Neural progenitor cell (in vitro differentiated cells): ENCODE data around the gene SIX1. TPM values are rescaled to one million over a fixed set of nuclear protein-coding genes. Genes with fewer than 3 reads are reported as not detected.
A peak's percentile ranks its signal among the peaks of the same experiment; 100 is the strongest.

Experiments
- DNase-seq: peaks from one replicate; pipeline ENCODE4 v3.0.0-alpha.2; 2016; ENCODE audit warnings: low spot score
- H2AFZ ChIP-seq: fragments of 200-600 bp; sonication (generic); replicated peaks from 2 replicates; pipeline ENCODE4 v1.6.1; 2016; ENCODE audit warnings: antibody characterized with exemption
- H3F3A ChIP-seq: fragments of 200-600 bp; sonication (generic); 2 replicates; pipeline ENCODE4 v1.6.1; 2016; ENCODE audit warnings: antibody characterized with exemption, low read depth
- H3K27ac ChIP-seq: fragments of 200-600 bp; sonication (generic); 2 replicates; pipeline ENCODE4 v1.5.1; 2016; ENCODE audit warnings: mild to moderate bottlenecking
- H3K27me3 ChIP-seq: fragments of 200-600 bp; sonication (generic); 2 replicates; pipeline ENCODE4 v1.6.1; 2016; ENCODE audit warnings: mild to moderate bottlenecking, moderate library complexity
- H3K36me3 ChIP-seq: fragments of 200-600 bp; sonication (generic); 2 replicates; pipeline ENCODE4 v1.5.1; 2016
- H3K4me1 ChIP-seq: fragments of 200-600 bp; sonication (generic); 2 replicates; pipeline ENCODE4 v1.6.1; 2016; ENCODE audit warnings: mixed run types
- H3K4me2 ChIP-seq: fragments of 200-600 bp; sonication (generic); 2 replicates; pipeline ENCODE4 v1.6.1; 2016
- H3K4me3 ChIP-seq: fragments of 200-600 bp; sonication (generic); 2 replicates; pipeline ENCODE4 v1.5.1; 2016
- H3K79me2 ChIP-seq: fragments of 200-600 bp; sonication (generic); 2 replicates; pipeline ENCODE4 v1.6.1; 2016; ENCODE audit warnings: low read depth
- H3K9ac ChIP-seq: fragments of 200-600 bp; sonication (generic); 2 replicates; pipeline ENCODE4 v1.6.1; 2016
- H3K9me3 ChIP-seq: fragments of 200-600 bp; sonication (generic); 2 replicates; pipeline ENCODE4 v1.5.1; 2016; ENCODE audit warnings: low read depth
- H4K20me1 ChIP-seq: fragments of 200-600 bp; sonication (generic); 2 replicates; pipeline ENCODE4 v1.6.1; 2016; ENCODE audit warnings: low read depth
- H3K27ac Mint-ChIP-seq: 3 replicates; pipeline ENCODE4 v1.8.0; 2021; ENCODE audit warnings: mixed read lengths
- H3K27me3 Mint-ChIP-seq: 2 replicates; pipeline ENCODE4 v1.8.0; 2022; ENCODE audit warnings: low read depth, mild to moderate bottlenecking, inconsistent platforms, moderate library complexity, mixed read lengths; ENCODE audit not compliant: insufficient read depth
- H3K36me3 Mint-ChIP-seq: 3 replicates; pipeline ENCODE4 v1.8.0; 2021; ENCODE audit warnings: mixed read lengths
- H3K4me1 Mint-ChIP-seq: 3 replicates; pipeline ENCODE4 v1.8.0; 2021; ENCODE audit warnings: mixed read lengths
- H3K4me3 Mint-ChIP-seq: 3 replicates; pipeline ENCODE4 v1.8.0; 2021; ENCODE audit warnings: mild to moderate bottlenecking, moderate library complexity, mixed read lengths
- H3K9me3 Mint-ChIP-seq: 3 replicates; pipeline ENCODE4 v1.8.0; 2020; ENCODE audit warnings: mixed read lengths
- CTCF ChIP-seq: fragments of 200-600 bp; sonication (generic); IDR thresholded peaks from 2 replicates; pipeline ENCODE4 v1.5.1; 2017; ENCODE audit warnings: antibody characterized with exemption, mild to moderate bottlenecking
- EZH2 ChIP-seq: fragments of 200-600 bp; sonication (generic); IDR thresholded peaks from 2 replicates; pipeline ENCODE4 v1.6.1; 2017; ENCODE audit warnings: antibody characterized with exemption, mild to moderate bottlenecking, moderate library complexity
- EZH2phosphoT487 ChIP-seq: fragments of 200-600 bp; sonication (generic); IDR thresholded peaks from 2 replicates; pipeline ENCODE4 v1.6.1; 2017; ENCODE audit warnings: antibody characterized with exemption
- total RNA-seq: library from RNA; depleted of rRNA; stranded (reverse); fragments of >200 nt; gene quantifications from 2 replicates; pipeline ENCODE4 v1.2.3, GENCODE V29; 2015; ENCODE audit warnings: low replicate concordance

SIX1 gene
- total RNA-seq, 1 donor from 2014 or later, result not detected

- Histone ChIP-seq H3K9ac (no peak overlapping the region), H2AFZ (peak overlapping the region; percentile 94), H3K36me3 (no peaks in the 10 kb centered on the region), H3F3A (peaks cover 63% of the 10 kb centered on the region), H3K79me2 (no peaks in the 10 kb centered on the region), H3K27ac (no peak overlapping the region), H3K4me2 (peak overlapping the region; percentile 78), H3K4me1 (peaks cover 49% of the 10 kb centered on the region), H3K27me3 (peaks cover 100% of the 10 kb centered on the region), H4K20me1 (peaks cover 38% of the 10 kb centered on the region), H3K4me3 (peak overlapping the region; percentile 62), H3K9me3 (no peaks in the 10 kb centered on the region)
- H3K27ac Mint-ChIP-seq, result no peak overlapping the region
- H3K4me1 Mint-ChIP-seq, result peaks cover 46% of the 10 kb centered on the region
- H3K4me3 Mint-ChIP-seq, result peak overlapping the region; percentile 83
- no peaks in the 10 kb centered on the region for H3K36me3 Mint-ChIP-seq
- DNase-seq, result peak; percentile 59
- peak; percentile 4 for TF ChIP-seq EZH2phosphoT487
- peak; percentile 80 for TF ChIP-seq EZH2
- TF ChIP-seq CTCF, result no peak
- H3K27me3 Mint-ChIP-seq, result peaks cover 85% of the 10 kb centered on the region
- H3K9me3 Mint-ChIP-seq, result peaks cover 9% of the 10 kb centered on the region
Observed at GRCh38 chr14:60655898-60656685, 6.8 kb upstream of the SIX1 start.

- Histone ChIP-seq H3K9ac (no peak overlapping the region), H3K9me3 (no peaks in the 10 kb centered on the region)
- no peak overlapping the region for H3K27ac Mint-ChIP-seq
Observed at GRCh38 chr14:60655119-60655897, 6.0 kb upstream of the SIX1 start.

GRCh38 chr14:60654334-60654821 is 5.1 kb upstream of the SIX1 start:
- peaks cover 52% of the 10 kb centered on the region for H4K20me1 ChIP-seq
- peak; percentile 16 for DNase-seq
- Mint-ChIP-seq H3K27ac (no peak overlapping the region), H3K27me3 (peaks cover 93% of the 10 kb centered on the region), H3K4me1 (peaks cover 56% of the 10 kb centered on the region), H3K4me3 (peak overlapping the region; percentile 61), H3K36me3 (no peaks in the 10 kb centered on the region), H3K9me3 (peaks cover 9% of the 10 kb centered on the region)
- peaks cover 75% of the 10 kb centered on the region for H3F3A ChIP-seq
- H3K79me2 ChIP-seq, result no peaks in the 10 kb centered on the region
- H3K36me3 ChIP-seq, result no peaks in the 10 kb centered on the region
- H3K9me3 ChIP-seq, result no peaks in the 10 kb centered on the region
- H3K4me1 ChIP-seq, result peaks cover 56% of the 10 kb centered on the region
- no peak overlapping the region for H3K4me3 ChIP-seq
- H3K27me3 ChIP-seq, result peaks cover 100% of the 10 kb centered on the region
- no peak overlapping the region for H3K9ac ChIP-seq
- TF ChIP-seq CTCF (no peak), EZH2phosphoT487 (no peak), EZH2 (no peak)
- H3K4me2 ChIP-seq, result no peak overlapping the region
- no peak overlapping the region for H2AFZ ChIP-seq
- no peak overlapping the region for H3K27ac ChIP-seq

More at GRCh38 chr14:60655119-60655897, 6.0 kb upstream of the SIX1 start:
- peaks cover 45% of the 10 kb centered on the region for H4K20me1 ChIP-seq
- TF ChIP-seq EZH2phosphoT487 (no peak), CTCF (no peak), EZH2 (peak; percentile 5)
- H3K4me1 ChIP-seq, result peaks cover 49% of the 10 kb centered on the region
- Mint-ChIP-seq H3K9me3 (peaks cover 9% of the 10 kb centered on the region), H3K4me3 (peak overlapping the region; percentile 84), H3K27me3 (peaks cover 91% of the 10 kb centered on the region), H3K36me3 (no peaks in the 10 kb centered on the region), H3K4me1 (peaks cover 49% of the 10 kb centered on the region)
- H3F3A ChIP-seq, result peaks cover 70% of the 10 kb centered on the region
- H3K79me2 ChIP-seq, result no peaks in the 10 kb centered on the region
- DNase-seq, result peak; percentile 65
- H3K4me3 ChIP-seq, result peak overlapping the region; percentile 62
- H3K4me2 ChIP-seq, result peak overlapping the region; percentile 78
- no peak overlapping the region for H2AFZ ChIP-seq
- peaks cover 100% of the 10 kb centered on the region for H3K27me3 ChIP-seq
- no peak overlapping the region for H3K27ac ChIP-seq
- no peaks in the 10 kb centered on the region for H3K36me3 ChIP-seq
